HG02970 (cell line): ENCODE measurements around the gene ARF3.

ENCODE experiments used
- ATAC-seq: cut with Tn5 transposase; IDR thresholded peaks from one replicate; pipeline ENCODE4 v1.9.1; 2021; ENCODE audit warnings: mild to moderate bottlenecking, moderate library complexity, moderate number of reproducible peaks; ENCODE audit not compliant: unreplicated experiment, low FRiP score

ARF3 gene

GRCh38 chr12:48968467-48968866, 11.2 kb upstream of the ARF3 start:
- no peak for ATAC-seq

GRCh38 chr12:48967991-48968390, 10.7 kb upstream of the ARF3 start:
- ATAC-seq: no peak

GRCh38 chr12:48966177-48966895, 9.0 kb upstream of the ARF3 start:
- ATAC-seq: no peak

- ATAC-seq: no peak
These were observed 8.1 kb upstream of the ARF3 start for GRCh38 chr12:48965298-48965838.

GRCh38 chr12:48961801-48962200, 4.5 kb upstream of the ARF3 start:
- no peak for ATAC-seq

GRCh38 chr12:48961331-48961730, 4.0 kb upstream of the ARF3 start:
- no peak for ATAC-seq

GRCh38 chr12:48960834-48961233, 3.5 kb upstream of the ARF3 start:
- ATAC-seq: no peak

GRCh38 chr12:48958049-48958388, 732 bp upstream of the ARF3 start:
- no peak for ATAC-seq

- no peak for ATAC-seq
These were observed 777 bp downstream of the ARF3 start for GRCh38 chr12:48956279-48957140.

GRCh38 chr12:48954841-48955501, 2.3 kb downstream of the ARF3 start:
- ATAC-seq: no peak

- no peak for ATAC-seq
These were observed 3.2 kb downstream of the ARF3 start for GRCh38 chr12:48954061-48954460.

- no peak for ATAC-seq
These were observed 4.6 kb downstream of the ARF3 start for GRCh38 chr12:48952691-48953090.

- no peak for ATAC-seq
These were observed 9.6 kb downstream of the ARF3 start for GRCh38 chr12:48947727-48948126.

- ATAC-seq: no peak
These were observed 10.3 kb downstream of the ARF3 start for GRCh38 chr12:48946943-48947342.

GRCh38 chr12:48946205-48946604, 11.1 kb downstream of the ARF3 start:
- no peak for ATAC-seq

- no peak for ATAC-seq
These were observed 14.1 kb downstream of the ARF3 start for GRCh38 chr12:48943221-48943620.

- no peak for ATAC-seq
These were observed 17.1 kb downstream of the ARF3 start for GRCh38 chr12:48940181-48940580.

GRCh38 chr12:48938805-48939204, 18.5 kb downstream of the ARF3 start:
- no peak for ATAC-seq

- no peak for ATAC-seq
These were observed 20.1 kb downstream of the ARF3 start for GRCh38 chr12:48937170-48937569.

- no peak for ATAC-seq
These were observed 20.8 kb downstream of the ARF3 start for GRCh38 chr12:48936379-48936979.

- ATAC-seq: no peak
These were observed 23.0 kb downstream of the ARF3 start for GRCh38 chr12:48934312-48934706.
